Kidney epithelial cell (primary cell): Measurements from ENCODE around the gene DENND4B. TPM values are rescaled to one million over a fixed set of nuclear protein-coding genes. Genes with fewer than 3 reads are reported as not detected.

Experiments
- DNase-seq: peaks from one replicate; pipeline ENCODE4 v3.0.0-alpha.2; 2010; ENCODE audit warnings: low read depth
- H3K27me3 ChIP-seq: 2 replicates; pipeline ENCODE4 v1.6.0; 2011; ENCODE audit warnings: low read length; ENCODE audit not compliant: control insufficient read depth, insufficient read depth
- H3K36me3 ChIP-seq: 2 replicates; pipeline ENCODE4 v1.5.1; 2011; ENCODE audit warnings: low read length; ENCODE audit not compliant: control insufficient read depth, insufficient read depth
- H3K4me3 ChIP-seq: 2 replicates; pipeline ENCODE4 v1.5.1; 2011; ENCODE audit warnings: low read depth, mild to moderate bottlenecking, control low read depth, low read length
- CTCF ChIP-seq: IDR thresholded peaks from 2 replicates; pipeline ENCODE4 v1.5.1; 2011; ENCODE audit warnings: mild to moderate bottlenecking, moderate library complexity, low read length, control low read depth, inconsistent platforms; ENCODE audit not compliant: insufficient read depth, poor library complexity, severe bottlenecking
- total RNA-seq: library from RNA; depleted of rRNA; stranded (reverse); fragments of >200 nt; gene quantifications from 2 replicates; pipeline ENCODE4 v1.2.3, GENCODE V29; 2015

DENND4B gene
- total RNA-seq, 1 donor from 2014 or later: 25.1 TPM

- peaks cover 2% of the 10 kb centered on the region for H3K36me3 ChIP-seq
- peak within 1 kb of the TSS; percentile 74 for H3K4me3 ChIP-seq
- no peak for TF ChIP-seq CTCF
- no peaks in the 10 kb centered on the region for H3K27me3 ChIP-seq
- peak; percentile 95 for DNase-seq
Observed at GRCh38 chr1:153990468-153991150, 44.1 kb upstream of the DENND4B start, which contains the start of gene RPS27. Gene RPS27, plus strand, starts transcription at chr1:153990762. Its CDS starts 35 bp downstream, at chr1:153990797.

GRCh38 chr1:153987621-153988020, 41.1 kb upstream of the DENND4B start:
- Histone ChIP-seq H3K27me3 (no peaks in the 10 kb centered on the region), H3K36me3 (no peaks in the 10 kb centered on the region), H3K4me3 (no peak overlapping the region)
- DNase-seq: no peak
- TF ChIP-seq CTCF: no peak

- DNase-seq: no peak
- H3K36me3 ChIP-seq: peaks cover 2% of the 10 kb centered on the region
Observed at GRCh38 chr1:153985941-153986761, 39.6 kb upstream of the DENND4B start, which contains the start of gene RAB13. Gene RAB13, minus strand, starts transcription at chr1:153986339. Its CDS starts 103 bp downstream, at chr1:153986236.

GRCh38 chr1:153985341-153985912, 38.9 kb upstream of the DENND4B start:
- DNase-seq: no peak

More at GRCh38 chr1:153985941-153986761, 39.6 kb upstream of the DENND4B start, which contains the start of gene RAB13:
- no peaks in the 10 kb centered on the region for H3K27me3 ChIP-seq
- no peak for TF ChIP-seq CTCF
- H3K4me3 ChIP-seq: peak within 1 kb of the TSS; percentile 52

More at GRCh38 chr1:153985341-153985912, 38.9 kb upstream of the DENND4B start:
- no peak for TF ChIP-seq CTCF
- H3K27me3 ChIP-seq: no peaks in the 10 kb centered on the region
- H3K4me3 ChIP-seq: peak overlapping the region; percentile 52
- H3K36me3 ChIP-seq: peaks cover 2% of the 10 kb centered on the region
